ENCODE results near the gene PTPRN2. TPM values are rescaled to one million over a fixed set of nuclear protein-coding genes. Genes with fewer than 3 reads are reported as not detected.
"Not testable (repeated sequence)": the region's sequence is repeated elsewhere in the genome, so short reads cannot be mapped to it uniquely, and the experiment has no call there.

The PTPRN2 gene
- total and polyA plus RNA-seq, 9 of the 15 experiments (the other 6 are each of a cell fraction or from before 2014, with no cell fraction given), result not detected

DNA sequence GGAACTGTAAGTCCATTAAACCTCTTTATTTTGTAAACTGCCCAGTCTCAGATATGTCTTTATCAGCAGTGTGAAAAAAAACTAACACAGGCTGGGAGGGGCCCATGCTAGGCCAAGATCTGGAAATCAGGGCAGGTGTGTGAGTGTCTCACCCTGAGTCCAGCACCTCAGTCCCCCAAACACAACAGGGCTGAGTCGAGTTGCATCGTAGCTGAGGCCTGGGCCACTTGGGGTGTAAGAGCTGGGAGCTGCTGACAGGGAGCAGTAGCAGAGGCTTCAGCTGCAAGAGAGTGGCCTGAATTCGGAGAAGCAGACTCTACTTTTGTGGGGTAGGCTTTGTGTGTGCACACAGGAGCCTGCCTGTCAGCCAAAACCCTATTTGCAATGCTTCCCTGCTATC lies 553.1 kb downstream of the PTPRN2 start:
- Histone ChIP-seq H3K4me3 (no peak overlapping the region), H3K9me1 (ENCODE audit: control insufficient read depth, insufficient read depth, low read length) (no peaks in the 10 kb centered on the region), H3K4me2 (ENCODE audit: insufficient read depth, low read length) (no peak overlapping the region), H3K9ac (ENCODE audit: insufficient read depth in 1 of 2, low read depth in 2 of 2, low read length in 2 of 2) (no peak overlapping the region), H4K20me1 (replicated peaks; ENCODE audit: control insufficient read depth, insufficient read depth, low read length) (peaks cover 4% of the 10 kb centered on the region; the same call in 1 of the 2 replicates), H2AFZ (ENCODE audit: low read depth, low read length) (no peak overlapping the region), H3K27ac (ENCODE audit: extremely low read depth, low read depth, low read length) (no peak overlapping the region), H3K36me3 (ENCODE audit: control insufficient read depth, insufficient read depth, low read length) (no peaks in the 10 kb centered on the region), H3K4me1 (replicated peaks in 1 of 2; ENCODE audit: control insufficient read depth in 2 of 2, insufficient read depth in 2 of 2, low read length in 2 of 2) (no peaks in the 10 kb centered on the region), H3K79me2 (ENCODE audit: control insufficient read depth, insufficient read depth, low read length) (no peaks in the 10 kb centered on the region), H3K27me3 (ENCODE audit: control insufficient read depth in 2 of 2, insufficient read depth in 2 of 2, low read length in 2 of 2) (peaks cover 13 to 36% of the 10 kb centered on the region in 2 experiments; a peak in 3 of 5 replicates), H3K9me3 (replicated peaks; ENCODE audit: control insufficient read depth, insufficient read depth, low read depth, low read length) (no peaks in the 10 kb centered on the region)
- DNase-seq (ENCODE audit: extremely low read depth in 1 of 4, low spot score in 3 of 4) (no peak), ATAC-seq (no peak), FAIRE-seq (no peak)
- intact Hi-C loops (cut with micrococcal nuclease), result no loop called here
- BruUV-seq (replicated peaks), result no TSS peak
- POLR2A ChIA-PET, result no interaction called here
- no peak for TF ChIP-seq HNRNPUL1 (IDR thresholded peaks at IDR 0.05; ENCODE audit: low read length)
- TF ChIP-seq, protein P1, sequence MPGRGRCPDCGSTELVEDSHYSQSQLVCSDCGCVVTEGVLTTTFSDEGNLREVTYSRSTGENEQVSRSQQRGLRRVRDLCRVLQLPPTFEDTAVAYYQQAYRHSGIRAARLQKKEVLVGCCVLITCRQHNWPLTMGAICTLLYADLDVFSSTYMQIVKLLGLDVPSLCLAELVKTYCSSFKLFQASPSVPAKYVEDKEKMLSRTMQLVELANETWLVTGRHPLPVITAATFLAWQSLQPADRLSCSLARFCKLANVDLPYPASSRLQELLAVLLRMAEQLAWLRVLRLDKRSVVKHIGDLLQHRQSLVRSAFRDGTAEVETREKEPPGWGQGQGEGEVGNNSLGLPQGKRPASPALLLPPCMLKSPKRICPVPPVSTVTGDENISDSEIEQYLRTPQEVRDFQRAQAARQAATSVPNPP (IDR thresholded peaks at IDR 0.05; ENCODE audit: borderline replicate concordance, insufficient read depth, insufficient read length), result no peak
- TF ChIP-seq PYGO2 (tag; IDR thresholded peaks at IDR 0.05), result no peak
- CTCF ChIA-PET (ENCODE audit: low intra/inter-chr PET ratio), result no interaction called here
- 0% methylated on average over 3 of the region's 3 CpGs for WGBS (ENCODE audit: insufficient coverage, low coverage, missing lambda C conversion rate)
- in situ Hi-C loops (cut with MboI), result no loop called here

DNA sequence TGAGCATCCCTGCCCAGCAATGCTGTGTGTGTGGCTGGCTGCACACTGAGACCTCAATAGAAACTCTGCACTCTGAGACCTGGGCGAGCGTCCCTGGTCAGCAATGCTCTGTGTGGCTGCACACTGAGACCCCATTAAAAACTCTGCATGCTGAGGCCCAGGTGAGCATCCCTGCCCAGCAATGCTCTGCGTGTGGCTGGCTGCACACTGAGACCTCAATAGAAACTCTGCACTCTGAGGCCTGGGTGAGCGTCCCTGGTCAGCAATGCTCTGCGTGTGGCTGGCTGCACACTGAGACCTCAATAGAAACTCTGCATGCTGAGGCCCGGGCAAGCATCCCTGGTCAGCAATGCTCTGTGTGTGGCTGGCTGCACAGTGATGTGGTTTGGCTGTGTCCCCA lies 553.7 kb downstream of the PTPRN2 start:
- CTCF ChIA-PET (ENCODE audit: low intra/inter-chr PET ratio), result not testable (repeated sequence)

More for the DNA sequence above, 553.7 kb downstream of the PTPRN2 start:
- H3K9ac ChIP-seq (ENCODE audit: insufficient read depth in 1 of 2, low read depth in 2 of 2, low read length in 2 of 2); H3K9me1 ChIP-seq (ENCODE audit: control insufficient read depth, insufficient read depth, low read length); H3K79me2 ChIP-seq (ENCODE audit: control insufficient read depth, insufficient read depth, low read length); H3K4me2 ChIP-seq (ENCODE audit: insufficient read depth, low read length); H2AFZ ChIP-seq (ENCODE audit: low read depth, low read length); FAIRE-seq; ATAC-seq; POLR2A ChIA-PET; H4K20me1 ChIP-seq (replicated peaks; ENCODE audit: control insufficient read depth, insufficient read depth, low read length); H3K36me3 ChIP-seq (ENCODE audit: control insufficient read depth, insufficient read depth, low read length); H3K4me3 ChIP-seq; H3K27ac ChIP-seq (ENCODE audit: extremely low read depth, low read depth, low read length); H3K4me1 ChIP-seq (replicated peaks in 1 of 2; ENCODE audit: control insufficient read depth in 2 of 2, insufficient read depth in 2 of 2, low read length in 2 of 2); BruUV-seq (replicated peaks); DNase-seq (ENCODE audit: extremely low read depth in 1 of 4, low spot score in 3 of 4); H3K9me3 ChIP-seq (replicated peaks; ENCODE audit: control insufficient read depth, insufficient read depth, low read depth, low read length); in situ Hi-C loops (cut with MboI); intact Hi-C loops (cut with micrococcal nuclease): not testable (repeated sequence)
- H3K27me3 ChIP-seq (ENCODE audit: control insufficient read depth in 2 of 2, insufficient read depth in 2 of 2, low read length in 2 of 2), result peaks cover 17 to 39% of the 10 kb centered on the region in 2 experiments; a peak in 4 of 5 replicates
- WGBS (ENCODE audit: insufficient coverage, low coverage, missing lambda C conversion rate), result under 1% methylated on average over 6 of the region's 6 CpGs
